OCI-LY7 (cell line): ENCODE measurements around the gene FKBP1A. TPM values are rescaled to one million over a fixed set of nuclear protein-coding genes. Genes with fewer than 3 reads are reported as not detected.

Source experiments
- BruUV-seq: library from RNA; stranded (reverse); fragments of 400-500 nt; replicated peaks from 2 replicates; lab custom pipeline; 2021; lab: Mats Ljungman, UMichigan
- CTCF ChIA-PET: fragments of 300-600 bp; sonication (Branson Sonifier 250); formaldehyde crosslinking; loops from one replicate; lab custom pipeline; 2022; ENCODE audit warnings: antibody characterized with exemption; ENCODE audit not compliant: unreplicated experiment; lab: Charles Lee
- POLR2A ChIA-PET: fragments of 300-600 bp; sonication (Branson Sonifier 250); formaldehyde crosslinking; loops from one replicate; lab custom pipeline; 2022; ENCODE audit warnings: antibody characterized with exemption; lab: Charles Lee
- DNase-seq: peaks from one replicate; pipeline ENCODE4 v3.0.0-alpha.2; 2015; ENCODE audit warnings: low spot score
- H2AFZ ChIP-seq: fragments of 200-600 bp; sonication (generic), shearing (Covaris generic); 2 replicates; pipeline ENCODE4 v1.6.1; 2014; ENCODE audit warnings: mild to moderate bottlenecking, antibody characterized with exemption, low read length, moderate library complexity
- H3K27ac ChIP-seq: fragments of 200-600 bp; sonication (generic); 2 replicates; pipeline ENCODE4 v1.5.1; 2014; ENCODE audit warnings: mixed run types, low read depth, mild to moderate bottlenecking, moderate library complexity, low read length, inconsistent platforms; ENCODE audit not compliant: poor library complexity, severe bottlenecking
- H3K36me3 ChIP-seq: fragments of 200-600 bp; sonication (generic); 2 replicates; pipeline ENCODE4 v1.6.1; 2014; ENCODE audit warnings: mild to moderate bottlenecking, antibody characterized with exemption, low read length, moderate library complexity, mixed read lengths; ENCODE audit not compliant: insufficient read depth
- H3K4me1 ChIP-seq: fragments of 200-600 bp; sonication (generic); 2 replicates; pipeline ENCODE4 v1.5.1; 2014; ENCODE audit warnings: mild to moderate bottlenecking, low read length; ENCODE audit not compliant: insufficient read depth, poor library complexity, severe bottlenecking
- H3K4me2 ChIP-seq: fragments of 200-600 bp; sonication (generic); 2 replicates; pipeline ENCODE4 v1.6.1; 2014; ENCODE audit warnings: mild to moderate bottlenecking, low read length
- H3K4me3 ChIP-seq: fragments of 200-600 bp; sonication (generic); 2 replicates; pipeline ENCODE4 v1.5.1; 2014; ENCODE audit warnings: mild to moderate bottlenecking, low read depth, low read length; ENCODE audit not compliant: poor library complexity, severe bottlenecking
- H3K79me2 ChIP-seq: fragments of 200-600 bp; sonication (generic); 2 replicates; pipeline ENCODE4 v1.6.1; 2016; ENCODE audit warnings: low read depth, mild to moderate bottlenecking, low read length, moderate library complexity, mixed read lengths; ENCODE audit not compliant: insufficient read depth
- H3K9me2 ChIP-seq: fragments of 200-600 bp; sonication (generic); 2 replicates; pipeline ENCODE4 v1.6.1; 2016; ENCODE audit warnings: mild to moderate bottlenecking, low read length, mixed read lengths; ENCODE audit not compliant: insufficient read depth
- H3K9me3 ChIP-seq: fragments of 200-600 bp; sonication (generic); 2 replicates; pipeline ENCODE4 v1.6.1; 2014; ENCODE audit warnings: mild to moderate bottlenecking, mixed run types, low read length, mixed read lengths
- H4K20me1 ChIP-seq: fragments of 200-600 bp; sonication (generic); 2 replicates; pipeline ENCODE4 v1.6.1; 2014; ENCODE audit warnings: mild to moderate bottlenecking, antibody characterized with exemption, low read length, moderate library complexity, mixed read lengths; ENCODE audit not compliant: insufficient read depth
- CTCF ChIP-seq: fragments of 200-600 bp; sonication (generic); conservative IDR thresholded peaks from 2 replicates; pipeline ENCODE4 v1.5.1; 2014; ENCODE audit warnings: mild to moderate bottlenecking, antibody characterized with exemption, low read length, moderate library complexity, mixed read lengths
- EZH2phosphoT487 ChIP-seq: fragments of 200-600 bp; sonication (generic); IDR thresholded peaks from 2 replicates; pipeline ENCODE4 v1.6.1; 2018; ENCODE audit warnings: low read depth, borderline replicate concordance, mild to moderate bottlenecking, mixed run types, antibody characterized with exemption, low read length, moderate library complexity, mixed read lengths
- intact Hi-C: fragments of 100-400 bp; cut with micrococcal nuclease; formaldehyde crosslinking; loops from one replicate; pipeline ENCODE4 v1.10.0; 2022; ENCODE audit not compliant: unreplicated experiment
- total RNA-seq, 2 experiments: library from RNA; depleted of rRNA in 1 of 2; stranded (reverse); fragments of >200 nt in 1 of 2; shearing (Covaris generic) in 1 of 2; gene quantifications; 2 replicates each; pipeline ENCODE4 v1.2.3, GENCODE V29; 2014 to 2022

Gene FKBP1A
- total RNA-seq, 2 experiments from 2014 or later: 99.0 to 218 TPM

- Histone ChIP-seq H3K27ac (peak overlapping the region; percentile 60), H3K4me2 (peak overlapping the region; percentile 94), H4K20me1 (peaks cover 15% of the 10 kb centered on the region), H3K4me3 (peak overlapping the region; percentile 82), H2AFZ (peak overlapping the region; percentile 86), H3K9me3 (no peaks in the 10 kb centered on the region), H3K9me2 (no peaks in the 10 kb centered on the region), H3K36me3 (no peaks in the 10 kb centered on the region), H3K4me1 (peaks cover 46% of the 10 kb centered on the region), H3K79me2 (peaks cover 40% of the 10 kb centered on the region)
- ChIA-PET POLR2A (interaction anchor here (0.6 to 1.0 kb wide), 3 partner anchors 9 to 36 kb away, joined by 3 to 4 read pairs (median 3); no protein-coding TSS in a partner anchor), CTCF (no interaction called here)
- intact Hi-C loops: loop anchor here (2.0 kb wide), 1 partner anchor 67 kb away; the partner anchor contains the start of gene FKBP1A
- BruUV-seq: TSS peak; percentile 76
- DNase-seq: peak; percentile 98
- TF ChIP-seq EZH2phosphoT487 (no peak), CTCF (no peak)
Observed at GRCh38 chr20:1325173-1326030, 67.5 kb downstream of the FKBP1A start.

GRCh38 chr20:1324598-1325172 is 68.2 kb downstream of the FKBP1A start:
- ChIA-PET CTCF (no interaction called here), POLR2A (interaction anchor here (1.0 kb wide), 1 partner anchor 26 kb away, joined by 3 read pairs; no protein-coding TSS in a partner anchor)
- Histone ChIP-seq H3K4me3 (peak overlapping the region; percentile 82), H3K36me3 (no peaks in the 10 kb centered on the region), H3K9me3 (no peaks in the 10 kb centered on the region), H3K4me1 (peaks cover 39% of the 10 kb centered on the region), H2AFZ (peak overlapping the region; percentile 86), H3K79me2 (peaks cover 32% of the 10 kb centered on the region), H3K9me2 (no peaks in the 10 kb centered on the region), H3K4me2 (peak overlapping the region; percentile 86), H4K20me1 (peaks cover 15% of the 10 kb centered on the region; the same call in 1 of the 2 replicates), H3K27ac (no peak overlapping the region)
- TF ChIP-seq EZH2phosphoT487: no peak
- no peak for TF ChIP-seq CTCF
- no peak for DNase-seq
- intact Hi-C loops: loop anchor here (2.0 kb wide), 1 partner anchor 68 kb away; the partner anchor contains the start of gene FKBP1A
- BruUV-seq: no TSS peak
